WTC11 (cell line): ENCODE measurements around the gene MOSMO. TPM values are rescaled to one million over a fixed set of nuclear protein-coding genes. Genes with fewer than 3 reads are reported as not detected.

Experiments
- ATAC-seq: fragments of 200-7000 bp; cut with Tn5 transposase; 2 replicates; pipeline ENCODE4 v1.10.0; 2021; ENCODE audit warnings: mild to moderate bottlenecking, moderate library complexity
- CTCF ChIA-PET: fragments of 300-600 bp; sonication (Branson Sonifier 250); formaldehyde crosslinking; loops from one replicate; lab custom pipeline; 2021; ENCODE audit warnings: antibody characterized with exemption; lab: Charles Lee
- POLR2A ChIA-PET: fragments of 350-600 bp; sonication (Branson Sonifier 250); formaldehyde crosslinking; loops from one replicate; lab custom pipeline; 2021; ENCODE audit warnings: antibody characterized with exemption; lab: Charles Lee
- DNase-seq: peaks from one replicate; pipeline ENCODE4 v3.0.0; 2021; ENCODE audit warnings: low spot score
- H3K27ac Mint-ChIP-seq: 2 replicates; pipeline ENCODE4 v1.8.0; 2021; ENCODE audit warnings: mixed read lengths
- H3K27me3 Mint-ChIP-seq: 2 replicates; pipeline ENCODE4 v1.8.0; 2021; ENCODE audit warnings: low read depth, mild to moderate bottlenecking, moderate library complexity, mixed read lengths
- H3K36me3 Mint-ChIP-seq: 2 replicates; pipeline ENCODE4 v1.8.0; 2021; ENCODE audit warnings: mixed read lengths
- H3K4me1 Mint-ChIP-seq: 2 replicates; pipeline ENCODE4 v1.8.0; 2022; ENCODE audit warnings: mixed read lengths
- H3K4me3 Mint-ChIP-seq: 2 replicates; pipeline ENCODE4 v1.8.0; 2021; ENCODE audit warnings: mild to moderate bottlenecking, moderate library complexity, mixed read lengths
- H3K9me3 Mint-ChIP-seq: 2 replicates; pipeline ENCODE4 v1.8.0; 2021; ENCODE audit warnings: mixed read lengths
- ATF1 ChIP-seq: sonication (generic); formaldehyde crosslinking; IDR thresholded peaks from 2 replicates; pipeline ENCODE4 v1.8.1; 2023; ENCODE audit warnings: mild to moderate bottlenecking, moderate library complexity, missing genetic modification reagents
- ATF6 ChIP-seq: sonication (generic); formaldehyde crosslinking; IDR thresholded peaks from 2 replicates; pipeline ENCODE4 v1.8.1; 2023; ENCODE audit warnings: mild to moderate bottlenecking, missing genetic modification reagents
- ELF4 ChIP-seq: sonication (generic); formaldehyde crosslinking; IDR thresholded peaks from 2 replicates; pipeline ENCODE4 v1.8.1; 2022; ENCODE audit warnings: low read depth, mild to moderate bottlenecking, moderate library complexity, missing genetic modification reagents
- FOXP1 ChIP-seq: sonication (generic); formaldehyde crosslinking; IDR thresholded peaks from 2 replicates; pipeline ENCODE4 v1.8.0; 2022; ENCODE audit warnings: missing genetic modification reagents, mild to moderate bottlenecking, moderate library complexity, borderline replicate concordance
- IRF1 ChIP-seq: sonication (generic); formaldehyde crosslinking; IDR thresholded peaks from 2 replicates; pipeline ENCODE4 v1.8.0; 2023; ENCODE audit warnings: missing genetic modification reagents
- IRF2 ChIP-seq: sonication (generic); formaldehyde crosslinking; IDR thresholded peaks from 2 replicates; pipeline ENCODE4 v1.8.0; 2022; ENCODE audit warnings: low read depth, missing genetic modification reagents, borderline replicate concordance
- NFATC4 ChIP-seq: fragments of 250-450 bp; sonication (Bioruptor Pico); IDR thresholded peaks from 2 replicates; pipeline ENCODE4 v1.9.0; 2021; ENCODE audit warnings: mild to moderate bottlenecking
- NR1H2 ChIP-seq: sonication (generic); formaldehyde crosslinking; IDR thresholded peaks from 2 replicates; pipeline ENCODE4 v1.9.0; 2021; ENCODE audit warnings: mild to moderate bottlenecking, moderate library complexity, missing genetic modification reagents
- NR3C1 ChIP-seq: sonication (generic); formaldehyde crosslinking; conservative IDR thresholded peaks from 2 replicates; pipeline ENCODE4 v1.8.1; 2023; ENCODE audit warnings: low read depth, mild to moderate bottlenecking, missing genetic modification reagents
- SMAD3 ChIP-seq: sonication (generic); formaldehyde crosslinking; IDR thresholded peaks from 2 replicates; pipeline ENCODE4 v1.8.0; 2022; ENCODE audit warnings: missing genetic modification reagents, mild to moderate bottlenecking, borderline replicate concordance
- SMAD4 ChIP-seq: sonication (generic); formaldehyde crosslinking; IDR thresholded peaks from 2 replicates; pipeline ENCODE4 v1.8.0; 2022; ENCODE audit warnings: mild to moderate bottlenecking, missing genetic modification reagents
- SP1 ChIP-seq: sonication (generic); formaldehyde crosslinking; conservative IDR thresholded peaks from 2 replicates; pipeline ENCODE4 v1.8.1; 2022; ENCODE audit warnings: missing genetic modification reagents
- STAT6 ChIP-seq: sonication (generic); formaldehyde crosslinking; conservative IDR thresholded peaks from 2 replicates; pipeline ENCODE4 v1.8.1; 2023; ENCODE audit warnings: mild to moderate bottlenecking, low read depth, missing genetic modification reagents, moderate library complexity
- TCF7 ChIP-seq: sonication (generic); formaldehyde crosslinking; IDR thresholded peaks from 2 replicates; pipeline ENCODE4 v1.8.0; 2022; ENCODE audit warnings: mild to moderate bottlenecking, low read depth, missing genetic modification reagents, moderate library complexity
- USF1 ChIP-seq: sonication (generic); formaldehyde crosslinking; IDR thresholded peaks from 2 replicates; pipeline ENCODE4 v1.8.0; 2022; ENCODE audit warnings: mild to moderate bottlenecking, missing genetic modification reagents
- ZNF416 ChIP-seq: fragments of 250-450 bp; sonication (Bioruptor Pico); IDR thresholded peaks from 2 replicates; pipeline ENCODE4 v1.9.0; 2021; ENCODE audit warnings: mild to moderate bottlenecking, inconsistent platforms
- ZNF532 ChIP-seq: fragments of 250-450 bp; sonication (Bioruptor Pico); IDR thresholded peaks from 2 replicates; pipeline ENCODE4 v1.9.0; 2021; ENCODE audit warnings: mild to moderate bottlenecking, borderline replicate concordance
- total RNA-seq: library from RNA; stranded (reverse); gene quantifications from 3 replicates; pipeline ENCODE4 v1.2.3, GENCODE V29; 2021

Gene MOSMO
- total RNA-seq, 1 experiment from 2014 or later: 10.7 TPM

GRCh38 chr16:21989751-21990150 lies 18.2 kb upstream of the MOSMO start (continued):
- TF ChIP-seq ZNF532 (CRISPR knock-in tag): no peak

- CTCF ChIA-PET: interaction anchor here (0.9 to 4.4 kb wide), 8 partner anchors 18 to 198 kb away, joined by 3 to 38 read pairs (median 4); partner anchors contain the start of gene MOSMO
- POLR2A ChIA-PET: interaction anchor here (0.6 to 1.0 kb wide), 3 partner anchors 9 to 234 kb away, joined by 3 read pairs; no protein-coding TSS in a partner anchor
- H3K9me3 Mint-ChIP-seq: no peaks in the 10 kb centered on the region
- no peaks in the 10 kb centered on the region for H3K36me3 Mint-ChIP-seq
- DNase-seq: no peak
- no peak for TF ChIP-seq TCF7 (CRISPR knock-in tag)
- TF ChIP-seq NFATC4 (CRISPR knock-in tag): no peak
- TF ChIP-seq USF1 (CRISPR knock-in tag): no peak
- TF ChIP-seq SMAD3: no peak
- no peak for TF ChIP-seq ZNF416 (CRISPR knock-in tag)
- no peak for TF ChIP-seq NR3C1 (CRISPR knock-in tag)
- no peak for TF ChIP-seq ATF1 (CRISPR knock-in tag)
- no peak for TF ChIP-seq NR1H2 (CRISPR knock-in tag)
- no peak for TF ChIP-seq IRF1 (CRISPR knock-in tag)
- peaks cover 9% of the 10 kb centered on the region for H3K4me1 Mint-ChIP-seq
- ATAC-seq: no peak
- no peak overlapping the region; the same call in 1 of the 2 replicates for H3K27ac Mint-ChIP-seq
- H3K4me3 Mint-ChIP-seq: no peak overlapping the region
- no peaks in the 10 kb centered on the region for H3K27me3 Mint-ChIP-seq
Measured at GRCh38 chr16:21990381-21990944, 17.4 kb upstream of the MOSMO start.

GRCh38 chr16:21991621-21992020 lies 16.3 kb upstream of the MOSMO start:
- H3K27ac Mint-ChIP-seq: no peak overlapping the region
- H3K9me3 Mint-ChIP-seq: no peaks in the 10 kb centered on the region
- no peak for ATAC-seq
- ChIA-PET POLR2A (no interaction called here), CTCF (interaction anchor here (0.6 to 4.4 kb wide), 6 partner anchors 9 to 197 kb away, joined by 3 to 38 read pairs (median 4); no protein-coding TSS in a partner anchor)
- H3K4me3 Mint-ChIP-seq: no peak overlapping the region
- H3K36me3 Mint-ChIP-seq: no peaks in the 10 kb centered on the region
- peaks cover 8% of the 10 kb centered on the region for H3K4me1 Mint-ChIP-seq
- TF ChIP-seq ELF4 (CRISPR knock-in tag) (no peak), ATF6 (CRISPR knock-in tag) (no peak), IRF2 (no peak), STAT6 (CRISPR knock-in tag) (no peak), SMAD4 (CRISPR knock-in tag) (no peak), SP1 (no peak), FOXP1 (no peak)
- no peaks in the 10 kb centered on the region for H3K27me3 Mint-ChIP-seq
- no peak for DNase-seq
